ENCODE results near the gene PEBP1.
A peak's percentile ranks its signal among the peaks of the same experiment; 100 is the strongest.

The PEBP1 gene

GRCh38 chr12:118137148-118137678 lies 1.3 kb downstream of the PEBP1 start:
- DNase-seq = no peak

- no peak for DNase-seq
These were observed 4.9 kb downstream of the PEBP1 start for GRCh38 chr12:118140825-118141224.

- DNase-seq = no peak
These were observed 8.6 kb downstream of the PEBP1 start for GRCh38 chr12:118144499-118144898.

GRCh38 chr12:118145113-118145797 lies 9.3 kb downstream of the PEBP1 start:
- DNase-seq = no peak

- no peak for DNase-seq
These were observed 9.9 kb downstream of the PEBP1 start for GRCh38 chr12:118145798-118146156.

- DNase-seq = no peak
These were observed 12.4 kb downstream of the PEBP1 start for GRCh38 chr12:118148287-118148686.

- no peak for DNase-seq
These were observed 14.7 kb downstream of the PEBP1 start for GRCh38 chr12:118150625-118151024.

GRCh38 chr12:118151755-118152154 lies 15.8 kb downstream of the PEBP1 start:
- no peak for DNase-seq

- DNase-seq = no peak
These were observed 24.6 kb downstream of the PEBP1 start for GRCh38 chr12:118160536-118160935.

- no peak for DNase-seq
These were observed 29.0 kb downstream of the PEBP1 start for GRCh38 chr12:118164798-118165486.

- no peak for DNase-seq
These were observed 31.0 kb downstream of the PEBP1 start for GRCh38 chr12:118166946-118167345.

GRCh38 chr12:118175823-118176447 lies 40.0 kb downstream of the PEBP1 start:
- DNase-seq = no peak

- no peak for DNase-seq
These were observed 47.2 kb downstream of the PEBP1 start for GRCh38 chr12:118183155-118183554.

- no peak for DNase-seq
These were observed 47.8 kb downstream of the PEBP1 start for GRCh38 chr12:118183711-118184110.

GRCh38 chr12:118185602-118186397 lies 49.9 kb downstream of the PEBP1 start:
- DNase-seq = no peak

- DNase-seq = no peak
These were observed 52.0 kb downstream of the PEBP1 start for GRCh38 chr12:118187751-118188435.

GRCh38 chr12:118188690-118189371 lies 52.9 kb downstream of the PEBP1 start:
- DNase-seq = peak; percentile 42

GRCh38 chr12:118189741-118190191 lies 53.8 kb downstream of the PEBP1 start:
- peak; percentile 51 for DNase-seq

GRCh38 chr12:118190266-118190665 lies 54.3 kb downstream of the PEBP1 start:
- DNase-seq = peak; percentile 43

- DNase-seq = no peak
These were observed 57.6 kb downstream of the PEBP1 start for GRCh38 chr12:118193477-118193876.

GRCh38 chr12:118193958-118194357 lies 58.0 kb downstream of the PEBP1 start:
- DNase-seq = no peak

Data from SHP77 treated with DMSO at 0.1 percent for 48 hours (cell line).